Superior temporal gyrus (tissue), 1 donor: ENCODE data around the gene TRAF4.
"Not testable (repeated sequence)": the region's sequence is repeated elsewhere in the genome, so short reads cannot be mapped to it uniquely, and the experiment has no call there.

Experiments used
- DNase-seq: peaks from one replicate; pipeline ENCODE4 v3.0.0-alpha.2; 2016; ENCODE audit errors: extremely low spot score

The TRAF4 gene

GRCh38 chr17:28747801-28748750 is 4.3 kb downstream of the TRAF4 start:
- DNase-seq, result no peak

- peak; percentile 11 for DNase-seq
Measured at GRCh38 chr17:28748852-28749515, 5.2 kb downstream of the TRAF4 start.

GRCh38 chr17:28749516-28750177 is 5.8 kb downstream of the TRAF4 start:
- no peak for DNase-seq

GRCh38 chr17:28750178-28751047 is 6.6 kb downstream of the TRAF4 start:
- peak; percentile 96 for DNase-seq

GRCh38 chr17:28751600-28752366 is 8.0 kb downstream of the TRAF4 start:
- no peak for DNase-seq

- no peak for DNase-seq
Measured at GRCh38 chr17:28755486-28755885, 11.7 kb downstream of the TRAF4 start.

GRCh38 chr17:28756049-28756804 is 12.4 kb downstream of the TRAF4 start:
- no peak for DNase-seq

GRCh38 chr17:28758411-28759121 is 14.8 kb downstream of the TRAF4 start:
- no peak for DNase-seq

GRCh38 chr17:28759256-28759865 is 15.6 kb downstream of the TRAF4 start:
- no peak for DNase-seq

GRCh38 chr17:28760601-28761562 is 17.1 kb downstream of the TRAF4 start:
- no peak for DNase-seq

- DNase-seq, result no peak
Measured at GRCh38 chr17:28763137-28763799, 19.5 kb downstream of the TRAF4 start.

- peak; percentile 93 for DNase-seq
Measured at GRCh38 chr17:28763804-28764266, 20.0 kb downstream of the TRAF4 start.

- DNase-seq, result peak; percentile 57
Measured at GRCh38 chr17:28765038-28765437, 21.2 kb downstream of the TRAF4 start.

GRCh38 chr17:28773736-28774135 is 29.9 kb downstream of the TRAF4 start:
- DNase-seq, result no peak

- no peak for DNase-seq
Measured at GRCh38 chr17:28774206-28774605, 30.4 kb downstream of the TRAF4 start.

GRCh38 chr17:28777178-28777577 is 33.4 kb downstream of the TRAF4 start:
- no peak for DNase-seq

- not testable (repeated sequence) for DNase-seq
Measured at GRCh38 chr17:28779601-28780000, 35.8 kb downstream of the TRAF4 start.
